Measurements from ENCODE around the gene MVD.
A peak's percentile ranks its signal among the peaks of the same experiment; 100 is the strongest.
"Not testable (repeated sequence)": the region's sequence is repeated elsewhere in the genome, so short reads cannot be mapped to it uniquely, and the experiment has no call there.

The MVD gene

GRCh38 chr16:88616320-88616719 is 46.6 kb downstream of the MVD start:
- Histone ChIP-seq H3K36me3 (ENCODE audit: control insufficient read depth in 1 of 2, insufficient read depth in 2 of 2, low read length in 2 of 2) (peaks cover 4 to 45% of the 10 kb centered on the region in 2 donors), H3K27me3 (ENCODE audit: low read depth, low read length) (no peaks in the 10 kb centered on the region), H3K4me3 (ENCODE audit: low read depth in 1 of 2, low read length in 2 of 2) (no peak overlapping the region), H3K4me1 (ENCODE audit: control insufficient read depth in 1 of 2, insufficient read depth in 2 of 2, low read length in 2 of 2) (peaks cover 0 to 4% of the 10 kb centered on the region in 2 donors), H3K27ac (ENCODE audit: low read length) (peak overlapping the region; percentile 64), H3K9me3 (ENCODE audit: control insufficient read depth in 1 of 2, low read length in 2 of 2) (no peaks in the 10 kb centered on the region)

GRCh38 chr16:88614818-88615580 is 47.9 kb downstream of the MVD start:
- Histone ChIP-seq H3K36me3 (ENCODE audit: control insufficient read depth in 1 of 2, insufficient read depth in 2 of 2, low read length in 2 of 2) (peaks cover 6 to 57% of the 10 kb centered on the region in 2 donors), H3K9me3 (ENCODE audit: control insufficient read depth in 1 of 2, low read length in 2 of 2) (no peaks in the 10 kb centered on the region), H3K27ac (ENCODE audit: low read length) (no peak overlapping the region), H3K4me1 (ENCODE audit: control insufficient read depth in 1 of 2, insufficient read depth in 2 of 2, low read length in 2 of 2) (peaks cover 0 to 4% of the 10 kb centered on the region in 2 donors), H3K4me3 (ENCODE audit: low read depth in 1 of 2, low read length in 2 of 2) (no peak overlapping the region), H3K27me3 (ENCODE audit: low read depth, low read length) (no peaks in the 10 kb centered on the region)

GRCh38 chr16:88613911-88614817 is 48.7 kb downstream of the MVD start:
- Histone ChIP-seq H3K36me3 (ENCODE audit: control insufficient read depth in 1 of 2, insufficient read depth in 2 of 2, low read length in 2 of 2) (peaks cover 9 to 60% of the 10 kb centered on the region in 2 donors), H3K4me3 (ENCODE audit: low read depth in 1 of 2, low read length in 2 of 2) (no peak overlapping the region), H3K27ac (ENCODE audit: low read length) (no peak overlapping the region)

GRCh38 chr16:88613293-88613692 is 49.6 kb downstream of the MVD start:
- H3K4me1 ChIP-seq (ENCODE audit: control insufficient read depth in 1 of 2, insufficient read depth in 2 of 2, low read length in 2 of 2): peaks cover 0 to 4% of the 10 kb centered on the region in 2 donors
- H3K36me3 ChIP-seq (ENCODE audit: control insufficient read depth in 1 of 2, insufficient read depth in 2 of 2, low read length in 2 of 2): peaks cover 15 to 54% of the 10 kb centered on the region in 2 donors
- H3K27ac ChIP-seq (ENCODE audit: low read length): no peak overlapping the region
- H3K4me3 ChIP-seq (ENCODE audit: low read depth in 1 of 2, low read length in 2 of 2): no peak overlapping the region
- no peaks in the 10 kb centered on the region for H3K27me3 ChIP-seq (ENCODE audit: low read depth, low read length)
- H3K9me3 ChIP-seq (ENCODE audit: control insufficient read depth in 1 of 2, low read length in 2 of 2): no peaks in the 10 kb centered on the region

More at GRCh38 chr16:88613911-88614817, 48.7 kb downstream of the MVD start:
- no peaks in the 10 kb centered on the region for H3K9me3 ChIP-seq (ENCODE audit: control insufficient read depth in 1 of 2, low read length in 2 of 2)
- no peaks in the 10 kb centered on the region for H3K27me3 ChIP-seq (ENCODE audit: low read depth, low read length)
- peaks cover 0 to 4% of the 10 kb centered on the region in 2 donors for H3K4me1 ChIP-seq (ENCODE audit: control insufficient read depth in 1 of 2, insufficient read depth in 2 of 2, low read length in 2 of 2)

GRCh38 chr16:88610909-88611812 is 51.7 kb downstream of the MVD start:
- Histone ChIP-seq H3K4me1 (ENCODE audit: control insufficient read depth in 1 of 2, insufficient read depth in 2 of 2, low read length in 2 of 2) (no peaks in the 10 kb centered on the region), H3K27ac (ENCODE audit: low read length) (no peak overlapping the region), H3K4me3 (ENCODE audit: low read depth in 1 of 2, low read length in 2 of 2) (no peak overlapping the region), H3K36me3 (ENCODE audit: control insufficient read depth in 1 of 2, insufficient read depth in 2 of 2, low read length in 2 of 2) (peaks cover 22 to 60% of the 10 kb centered on the region in 2 donors), H3K9me3 (ENCODE audit: control insufficient read depth in 1 of 2, low read length in 2 of 2) (no peaks in the 10 kb centered on the region), H3K27me3 (ENCODE audit: low read depth, low read length) (no peaks in the 10 kb centered on the region)

- Histone ChIP-seq H3K36me3 (ENCODE audit: control insufficient read depth in 1 of 2, insufficient read depth in 2 of 2, low read length in 2 of 2) (peaks cover 22 to 68% of the 10 kb centered on the region in 2 donors), H3K4me3 (ENCODE audit: low read depth in 1 of 2, low read length in 2 of 2) (no peak overlapping the region), H3K4me1 (ENCODE audit: control insufficient read depth in 1 of 2, insufficient read depth in 2 of 2, low read length in 2 of 2) (no peaks in the 10 kb centered on the region), H3K27ac (ENCODE audit: low read length) (no peak overlapping the region), H3K27me3 (ENCODE audit: low read depth, low read length) (no peaks in the 10 kb centered on the region), H3K9me3 (ENCODE audit: control insufficient read depth in 1 of 2, low read length in 2 of 2) (no peaks in the 10 kb centered on the region)
Observed at GRCh38 chr16:88610080-88610479, 52.8 kb downstream of the MVD start.

- not testable (repeated sequence) for H3K27me3 ChIP-seq (ENCODE audit: low read depth, low read length); H3K4me1 ChIP-seq (ENCODE audit: control insufficient read depth in 1 of 2, insufficient read depth in 2 of 2, low read length in 2 of 2)
- H3K36me3 ChIP-seq (ENCODE audit: control insufficient read depth in 1 of 2, insufficient read depth in 2 of 2, low read length in 2 of 2): peaks cover 26 to 69% of the 10 kb centered on the region in 2 donors
Observed at GRCh38 chr16:88609426-88609825, 53.5 kb downstream of the MVD start.

GRCh38 chr16:88608076-88608475 is 54.8 kb downstream of the MVD start:
- no peak overlapping the region for H3K4me3 ChIP-seq (ENCODE audit: low read depth in 1 of 2, low read length in 2 of 2)
- no peaks in the 10 kb centered on the region for H3K27me3 ChIP-seq (ENCODE audit: low read depth, low read length)
- H3K27ac ChIP-seq (ENCODE audit: low read length): no peak overlapping the region
- peaks cover 25 to 62% of the 10 kb centered on the region in 2 donors for H3K36me3 ChIP-seq (ENCODE audit: control insufficient read depth in 1 of 2, insufficient read depth in 2 of 2, low read length in 2 of 2)
- H3K4me1 ChIP-seq (ENCODE audit: control insufficient read depth in 1 of 2, insufficient read depth in 2 of 2, low read length in 2 of 2): no peaks in the 10 kb centered on the region
- no peaks in the 10 kb centered on the region for H3K9me3 ChIP-seq (ENCODE audit: control insufficient read depth in 1 of 2, low read length in 2 of 2)

More at GRCh38 chr16:88609426-88609825, 53.5 kb downstream of the MVD start:
- not testable (repeated sequence) for H3K27ac ChIP-seq (ENCODE audit: low read length); H3K4me3 ChIP-seq (ENCODE audit: low read depth in 1 of 2, low read length in 2 of 2); H3K9me3 ChIP-seq (ENCODE audit: control insufficient read depth in 1 of 2, low read length in 2 of 2)

- Histone ChIP-seq H3K4me1 (ENCODE audit: control insufficient read depth in 1 of 2, insufficient read depth in 2 of 2, low read length in 2 of 2) (no peaks in the 10 kb centered on the region), H3K36me3 (ENCODE audit: control insufficient read depth in 1 of 2, insufficient read depth in 2 of 2, low read length in 2 of 2) (peaks cover 22 to 64% of the 10 kb centered on the region in 2 donors), H3K27ac (ENCODE audit: low read length) (no peak overlapping the region), H3K4me3 (ENCODE audit: low read depth in 1 of 2, low read length in 2 of 2) (no peak overlapping the region), H3K9me3 (ENCODE audit: control insufficient read depth in 1 of 2, low read length in 2 of 2) (no peaks in the 10 kb centered on the region), H3K27me3 (ENCODE audit: low read depth, low read length) (no peaks in the 10 kb centered on the region)
Observed at GRCh38 chr16:88606148-88606757, 56.6 kb downstream of the MVD start.

Measured in muscle layer of duodenum (tissue), 2 donors.